Tibial nerve (tissue), 3 donors: ENCODE measurements around the gene PCDH9.

ENCODE experiments used
- POLR2A ChIP-seq, 2 donors: fragments of 450-650 bp; IDR thresholded peaks; one replicate each; pipeline ENCODE4 v1.6.1; 2017; ENCODE audit warnings: antibody characterized with exemption in 2 of 2, mild to moderate bottlenecking in 2 of 2, moderate library complexity in 2 of 2
- TF ChIP-seq, protein P1 (sequence below), 5 experiments: fragments of 200-600 bp in 3 of 5; fragments of 450-650 bp in 2 of 5; sonication (generic) in 3 of 5; IDR thresholded peaks; one replicate each; pipeline ENCODE4 v1.5.1; 2016 to 2019; ENCODE audit warnings: antibody characterized with exemption in 5 of 5, mild to moderate bottlenecking in 3 of 5, moderate library complexity in 2 of 5

DNA sequence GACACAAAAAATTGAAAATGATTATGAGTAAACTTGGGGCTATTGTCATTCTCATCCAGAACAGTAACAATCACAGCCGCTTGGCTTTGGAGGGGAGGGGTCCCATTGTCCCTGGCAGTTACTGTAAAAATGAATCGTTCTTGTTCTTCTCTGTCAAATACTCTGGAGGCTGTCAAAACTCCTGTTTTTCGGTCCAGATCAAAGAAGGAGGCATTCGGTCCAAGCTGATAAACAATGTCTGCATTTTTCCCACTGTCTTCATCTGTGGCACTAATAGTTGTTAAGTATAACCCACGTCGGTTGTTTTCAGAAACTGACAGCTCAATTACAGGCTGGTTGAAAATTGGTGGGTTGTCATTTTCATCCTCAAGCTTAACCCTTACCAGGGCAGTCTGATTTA, 3.4 kb downstream of the PCDH9 start:
- TF ChIP-seq, protein P1, sequence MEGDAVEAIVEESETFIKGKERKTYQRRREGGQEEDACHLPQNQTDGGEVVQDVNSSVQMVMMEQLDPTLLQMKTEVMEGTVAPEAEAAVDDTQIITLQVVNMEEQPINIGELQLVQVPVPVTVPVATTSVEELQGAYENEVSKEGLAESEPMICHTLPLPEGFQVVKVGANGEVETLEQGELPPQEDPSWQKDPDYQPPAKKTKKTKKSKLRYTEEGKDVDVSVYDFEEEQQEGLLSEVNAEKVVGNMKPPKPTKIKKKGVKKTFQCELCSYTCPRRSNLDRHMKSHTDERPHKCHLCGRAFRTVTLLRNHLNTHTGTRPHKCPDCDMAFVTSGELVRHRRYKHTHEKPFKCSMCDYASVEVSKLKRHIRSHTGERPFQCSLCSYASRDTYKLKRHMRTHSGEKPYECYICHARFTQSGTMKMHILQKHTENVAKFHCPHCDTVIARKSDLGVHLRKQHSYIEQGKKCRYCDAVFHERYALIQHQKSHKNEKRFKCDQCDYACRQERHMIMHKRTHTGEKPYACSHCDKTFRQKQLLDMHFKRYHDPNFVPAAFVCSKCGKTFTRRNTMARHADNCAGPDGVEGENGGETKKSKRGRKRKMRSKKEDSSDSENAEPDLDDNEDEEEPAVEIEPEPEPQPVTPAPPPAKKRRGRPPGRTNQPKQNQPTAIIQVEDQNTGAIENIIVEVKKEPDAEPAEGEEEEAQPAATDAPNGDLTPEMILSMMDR (IDR thresholded peaks at IDR 0.05): no peak
- TF ChIP-seq POLR2A (IDR thresholded peaks at IDR 0.05): no peak
